Non-pigmented ciliary epithelial cell (primary cell): ENCODE data around the gene SPTY2D1.
"Not testable (repeated sequence)": the region's sequence is repeated elsewhere in the genome, so short reads cannot be mapped to it uniquely, and the experiment has no call there.

ENCODE experiments used
- DNase-seq: peaks from one replicate; pipeline ENCODE4 v3.0.0-alpha.2; 2010; ENCODE audit warnings: low read depth

Gene SPTY2D1

GRCh38 chr11:18618342-18619025 lies 15.7 kb downstream of the SPTY2D1 start:
- DNase-seq: no peak

- DNase-seq: no peak
Measured at GRCh38 chr11:18617688-18618341, 16.3 kb downstream of the SPTY2D1 start.

- no peak for DNase-seq
Measured at GRCh38 chr11:18615628-18616392, 18.3 kb downstream of the SPTY2D1 start.

- no peak for DNase-seq
Measured at GRCh38 chr11:18614667-18615066, 19.5 kb downstream of the SPTY2D1 start.

GRCh38 chr11:18612394-18612793 lies 21.7 kb downstream of the SPTY2D1 start:
- no peak for DNase-seq

GRCh38 chr11:18611196-18611595 lies 22.9 kb downstream of the SPTY2D1 start:
- no peak for DNase-seq

GRCh38 chr11:18608376-18608775 lies 25.8 kb downstream of the SPTY2D1 start:
- DNase-seq: no peak

GRCh38 chr11:18600915-18601569 lies 33.1 kb downstream of the SPTY2D1 start:
- no peak for DNase-seq

- no peak for DNase-seq
Measured at GRCh38 chr11:18599739-18600230, 34.4 kb downstream of the SPTY2D1 start, which contains the start of gene MISFA. TSS of gene MISFA (plus strand) at chr11:18599789. CDS start at chr11:18599929, 140 bp downstream.

GRCh38 chr11:18594999-18595749 lies 39.0 kb downstream of the SPTY2D1 start:
- no peak for DNase-seq

GRCh38 chr11:18594088-18594487 lies 40.1 kb downstream of the SPTY2D1 start:
- not testable (repeated sequence) for DNase-seq

- DNase-seq: no peak
Measured at GRCh38 chr11:18590571-18590970, 43.6 kb downstream of the SPTY2D1 start.

GRCh38 chr11:18588297-18589252 lies 45.6 kb downstream of the SPTY2D1 start, which contains the start of gene UEVLD:
TSS of gene UEVLD (minus strand) at chr11:18588734. CDS start at chr11:18588654, 80 bp downstream.
- peak; percentile 37 for DNase-seq

- DNase-seq: no peak
Measured at GRCh38 chr11:18581825-18582224, 52.3 kb downstream of the SPTY2D1 start.

GRCh38 chr11:18580113-18580766 lies 53.9 kb downstream of the SPTY2D1 start:
- DNase-seq: no peak

- DNase-seq: no peak
Measured at GRCh38 chr11:18578975-18579598, 55.1 kb downstream of the SPTY2D1 start.

- no peak for DNase-seq
Measured at GRCh38 chr11:18575361-18575760, 58.8 kb downstream of the SPTY2D1 start.

GRCh38 chr11:18567081-18567480 lies 67.1 kb downstream of the SPTY2D1 start:
- no peak for DNase-seq

- DNase-seq: no peak
Measured at GRCh38 chr11:18566406-18566805, 67.7 kb downstream of the SPTY2D1 start.
